D341Med (cell line): ENCODE data around the gene HSD17B2.
"Not testable (repeated sequence)": the region's sequence is repeated elsewhere in the genome, so short reads cannot be mapped to it uniquely, and the experiment has no call there.

ENCODE experiments used
- DNase-seq: peaks from one replicate; pipeline ENCODE4 v3.0.0; 2012; ENCODE audit warnings: low spot score

The HSD17B2 gene

DNA sequence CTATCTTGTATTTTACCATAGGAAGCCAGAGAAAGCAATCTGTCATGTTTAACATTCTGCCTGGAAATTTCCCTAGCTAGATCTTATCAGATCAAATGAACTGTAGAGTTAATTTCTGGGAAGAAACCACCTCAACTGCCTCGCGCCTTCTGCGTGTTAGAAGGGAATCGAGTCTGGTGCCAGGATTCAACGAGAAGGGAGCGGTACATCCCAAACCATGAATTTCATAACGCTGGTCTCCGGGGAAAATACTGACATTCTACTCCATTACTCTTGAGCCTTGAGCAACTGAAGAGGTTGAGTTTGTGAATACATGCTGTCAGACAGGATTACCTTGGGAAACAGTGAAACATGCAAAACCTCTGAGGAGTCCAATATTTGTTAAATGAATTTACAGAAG lies 99.8 kb downstream of the HSD17B2 start:
- DNase-seq = no peak

DNA sequence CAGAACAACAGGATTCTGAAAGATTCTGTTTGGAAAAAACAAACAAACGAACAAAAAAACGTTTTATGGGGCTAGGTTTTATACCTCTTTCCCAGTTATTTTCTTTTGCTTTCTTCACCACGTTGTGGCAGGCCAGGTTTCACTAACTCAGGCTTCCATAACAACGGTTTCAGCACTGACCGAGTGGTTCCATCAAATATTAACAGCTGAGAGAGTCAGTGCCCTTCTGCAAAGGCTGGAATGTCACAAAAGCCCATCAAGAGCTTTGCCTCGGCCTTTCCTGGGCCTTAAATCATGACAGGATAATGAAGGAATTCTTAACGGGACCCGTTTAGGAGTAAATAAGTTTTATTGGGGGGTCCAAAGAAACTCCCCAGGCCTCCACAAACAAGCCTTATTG lies 100.8 kb downstream of the HSD17B2 start:
- DNase-seq = no peak

DNA sequence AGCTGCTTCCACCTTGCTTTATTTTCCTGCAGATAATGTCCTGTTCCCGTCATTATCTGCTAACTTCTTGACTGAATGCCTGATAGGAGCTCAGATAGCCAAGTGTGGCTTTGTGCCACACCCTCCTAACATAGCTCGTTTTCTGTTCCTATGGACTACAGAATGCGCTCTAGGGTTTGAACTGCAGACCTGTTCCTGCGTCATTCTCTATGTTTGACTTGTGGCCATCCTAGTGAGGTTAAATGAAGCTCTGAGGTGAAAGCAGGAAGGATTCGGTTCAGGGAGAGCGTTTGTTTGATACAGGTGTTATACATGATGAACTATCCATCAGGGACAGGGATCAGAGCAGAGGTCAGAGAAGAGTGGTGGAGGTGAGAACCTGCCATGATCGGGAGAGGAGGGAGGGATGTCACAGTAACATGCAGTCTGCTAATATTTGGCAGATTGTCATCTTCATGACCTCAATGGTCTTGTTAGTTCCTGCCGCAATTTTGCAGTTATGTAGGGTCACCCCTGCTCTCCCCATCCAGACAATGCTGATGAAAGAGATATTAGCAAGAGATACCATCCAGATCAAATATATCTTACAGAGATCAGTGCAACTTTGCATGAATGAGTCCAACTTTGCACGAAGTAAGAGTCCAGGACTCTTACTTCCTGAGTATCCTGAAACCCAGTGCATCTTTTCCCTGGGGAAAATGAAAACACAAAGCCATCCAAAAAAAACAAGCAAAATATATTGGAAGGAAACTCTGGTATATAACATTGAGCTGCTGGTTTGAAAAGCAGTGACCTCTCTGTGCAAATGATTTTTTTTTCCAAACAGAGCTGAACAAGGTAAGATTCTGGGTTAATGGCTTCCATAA lies 102.1 kb downstream of the HSD17B2 start:
- DNase-seq = no peak

DNA sequence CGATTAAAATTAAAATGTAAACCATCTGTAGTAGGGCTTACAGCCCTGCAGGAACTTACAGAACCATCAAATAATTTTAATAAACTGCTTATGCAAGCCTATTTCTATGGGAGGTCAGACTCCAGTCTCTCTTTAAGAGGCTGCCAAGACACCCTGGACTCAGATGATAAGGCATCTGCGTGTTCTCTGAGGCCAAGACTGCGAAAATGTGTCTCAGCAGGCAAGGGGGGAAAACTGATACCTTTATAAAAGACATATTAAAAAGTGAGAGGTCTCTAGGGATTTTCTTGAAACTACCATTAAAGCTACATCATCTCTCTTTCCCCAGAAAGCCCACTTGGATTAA lies 102.7 kb downstream of the HSD17B2 start:
- DNase-seq = no peak

DNA sequence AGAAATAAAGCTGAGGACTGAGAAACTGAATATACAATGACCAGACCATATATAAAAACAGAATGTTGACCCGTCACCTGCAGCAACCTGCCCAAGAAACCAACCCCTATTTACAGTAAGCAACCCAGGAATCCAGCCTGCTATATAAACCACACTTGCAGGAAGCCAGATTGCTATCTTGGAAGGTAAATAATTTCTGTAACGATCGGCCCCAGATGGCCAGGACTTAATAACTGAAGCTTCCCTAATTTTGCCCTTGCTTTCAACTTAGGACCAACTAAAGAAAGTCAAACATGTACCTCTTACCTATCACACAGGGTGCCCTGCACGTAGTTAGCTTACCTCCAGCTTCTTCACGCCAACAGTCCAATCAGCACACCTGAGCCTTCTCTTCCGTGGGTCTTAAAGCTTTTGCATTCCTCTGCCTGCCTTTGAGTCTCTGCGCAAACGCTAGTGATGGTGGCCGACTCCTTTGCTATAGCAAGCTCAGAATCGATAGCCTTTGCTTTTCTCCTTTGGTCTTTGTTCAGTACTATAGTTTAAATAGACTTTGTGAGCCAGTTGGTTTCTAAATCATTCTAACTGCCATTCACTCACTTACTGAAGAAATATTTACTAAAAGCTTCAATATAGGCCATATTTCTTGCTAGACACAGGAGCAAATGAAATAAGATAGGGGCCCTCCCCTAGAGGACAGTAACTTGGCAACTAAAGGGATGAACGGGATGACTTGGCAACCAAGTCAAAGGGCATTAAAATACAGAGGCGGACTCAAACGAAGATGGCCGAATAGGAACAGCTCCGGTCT lies 103.6 kb downstream of the HSD17B2 start:
- DNase-seq = no peak

DNA sequence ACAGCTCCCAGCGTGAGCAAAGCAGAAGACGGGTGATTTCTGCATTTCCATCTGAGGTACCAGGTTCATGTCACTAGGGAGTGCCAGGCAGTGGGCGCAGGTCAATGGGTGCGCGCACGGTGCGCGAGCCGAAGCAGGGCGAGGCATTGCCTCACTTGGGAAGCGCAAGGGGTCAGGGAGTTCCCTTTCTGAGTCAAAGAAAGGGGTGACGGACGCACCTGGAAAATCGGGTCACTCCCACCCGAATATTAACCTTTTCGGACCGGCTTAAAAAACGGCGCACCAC lies 104.2 kb downstream of the HSD17B2 start:
- not testable (repeated sequence) for DNase-seq

DNA sequence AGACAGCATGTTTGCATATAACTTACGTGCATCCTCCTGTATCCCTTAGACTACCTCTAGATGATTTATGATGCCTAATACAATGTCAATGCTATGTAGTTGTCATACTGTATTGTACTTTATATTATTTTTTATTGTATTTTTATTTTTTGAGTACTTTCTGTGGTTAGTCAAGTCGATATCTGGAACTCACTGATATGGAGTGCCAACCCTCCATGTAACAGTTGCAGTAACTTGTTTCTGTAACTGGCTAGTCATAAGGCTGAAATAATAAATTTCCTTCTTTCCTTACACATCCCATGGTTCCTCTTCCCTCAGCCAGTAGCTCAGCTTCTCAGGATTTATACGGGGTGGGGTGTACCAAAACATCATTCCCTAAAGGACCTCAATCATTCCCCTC lies 111.5 kb downstream of the HSD17B2 start:
- DNase-seq = no peak

DNA sequence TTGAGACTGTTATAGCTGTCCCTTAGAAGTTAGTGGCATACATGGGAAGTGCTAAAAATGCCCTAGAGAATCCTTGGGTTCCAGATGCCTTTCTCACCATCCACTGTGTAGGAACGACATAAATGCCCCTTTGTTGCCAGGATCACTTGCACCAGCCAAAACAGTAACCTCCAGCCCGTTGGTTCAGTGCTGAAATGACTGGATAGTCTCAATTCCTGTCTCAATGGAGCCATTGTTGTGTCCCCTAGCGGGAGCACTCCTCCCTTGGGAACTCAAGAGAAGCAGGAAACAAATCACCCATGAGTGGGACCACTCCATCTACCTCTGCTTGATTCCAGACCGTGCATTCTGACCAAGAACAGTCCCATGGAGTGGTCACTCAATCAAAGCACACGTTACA lies 111.9 kb downstream of the HSD17B2 start:
- no peak for DNase-seq

DNA sequence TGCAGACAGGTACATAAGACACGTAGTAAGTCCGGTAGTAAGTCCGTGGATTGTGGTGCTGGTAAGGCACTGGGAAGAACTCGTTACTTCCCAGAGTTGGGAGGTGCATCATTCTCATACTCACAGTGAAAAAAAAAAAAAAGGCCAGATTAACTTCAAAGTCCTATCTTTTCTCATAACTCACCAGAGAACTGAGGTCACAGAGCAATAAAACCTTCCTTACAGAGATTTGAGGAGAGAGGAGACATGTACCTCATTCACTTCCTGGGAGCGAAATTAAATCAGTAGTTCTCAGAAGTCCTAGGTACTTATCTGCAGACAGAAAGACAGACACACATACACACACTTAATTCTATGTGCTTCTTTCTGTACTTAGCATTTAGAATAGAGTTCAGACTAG lies 112.5 kb downstream of the HSD17B2 start:
- DNase-seq = no peak
